Spleen (tissue), 7 donors: ENCODE results near the gene CAMTA1.

Source experiments
- POLR2A ChIP-seq, 3 donors: fragments of 450-650 bp; IDR thresholded peaks; one replicate each; pipeline ENCODE4 v1.5.1; 2017; ENCODE audit warnings: antibody characterized with exemption in 3 of 3, mild to moderate bottlenecking in 1 of 3
- POLR2AphosphoS5 ChIP-seq, 3 donors: sonication (generic); formaldehyde crosslinking; IDR thresholded peaks; one replicate each; pipeline ENCODE4 v1.5.1; 2017; ENCODE audit warnings: antibody characterized with exemption in 3 of 3
- TF ChIP-seq, protein P1 (sequence below), 11 experiments: fragments of 200-600 bp in 7 of 11; fragments of 450-650 bp in 4 of 11; sonication (generic) in 4 of 11; IDR thresholded peaks in 8 of 11; conservative IDR thresholded peaks in 3 of 11; 1 replicate in 7 of 11; 2 replicates in 4 of 11; pipeline versions ENCODE4 v1.4.0 to v1.8.0; 2016 to 2021; ENCODE audit warnings: antibody characterized with exemption in 11 of 11, inconsistent platforms in 4 of 11, mild to moderate bottlenecking in 1 of 11
- donor health status: DM: no; HTN: no; CAD: no; lungs with moderate emphysema.
- donor health status: DM: no; HTN: no; CAD: no.
- donor health status: DM: no; HTN: no; CAD: no.

DNA sequence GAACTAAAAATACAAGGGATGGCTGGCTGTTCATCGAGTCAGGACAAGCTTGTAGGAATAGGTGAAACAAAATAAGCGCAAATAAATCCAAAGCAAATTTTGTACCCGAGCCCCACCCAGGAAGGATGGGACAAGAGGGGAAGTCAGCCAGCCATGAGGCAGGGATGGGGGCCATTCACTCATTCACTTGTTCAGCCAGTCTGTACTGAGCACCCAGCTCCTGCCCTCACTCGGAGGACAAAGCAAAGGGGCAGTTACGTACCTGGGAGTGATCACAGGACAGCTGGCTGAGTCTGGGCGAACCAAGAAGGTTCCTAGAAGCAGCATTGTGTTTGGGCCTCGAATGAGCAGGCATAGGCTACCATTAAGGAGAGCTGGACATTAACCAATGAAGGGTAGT lies 891.9 kb downstream of the CAMTA1 start:
- TF ChIP-seq, protein P1, sequence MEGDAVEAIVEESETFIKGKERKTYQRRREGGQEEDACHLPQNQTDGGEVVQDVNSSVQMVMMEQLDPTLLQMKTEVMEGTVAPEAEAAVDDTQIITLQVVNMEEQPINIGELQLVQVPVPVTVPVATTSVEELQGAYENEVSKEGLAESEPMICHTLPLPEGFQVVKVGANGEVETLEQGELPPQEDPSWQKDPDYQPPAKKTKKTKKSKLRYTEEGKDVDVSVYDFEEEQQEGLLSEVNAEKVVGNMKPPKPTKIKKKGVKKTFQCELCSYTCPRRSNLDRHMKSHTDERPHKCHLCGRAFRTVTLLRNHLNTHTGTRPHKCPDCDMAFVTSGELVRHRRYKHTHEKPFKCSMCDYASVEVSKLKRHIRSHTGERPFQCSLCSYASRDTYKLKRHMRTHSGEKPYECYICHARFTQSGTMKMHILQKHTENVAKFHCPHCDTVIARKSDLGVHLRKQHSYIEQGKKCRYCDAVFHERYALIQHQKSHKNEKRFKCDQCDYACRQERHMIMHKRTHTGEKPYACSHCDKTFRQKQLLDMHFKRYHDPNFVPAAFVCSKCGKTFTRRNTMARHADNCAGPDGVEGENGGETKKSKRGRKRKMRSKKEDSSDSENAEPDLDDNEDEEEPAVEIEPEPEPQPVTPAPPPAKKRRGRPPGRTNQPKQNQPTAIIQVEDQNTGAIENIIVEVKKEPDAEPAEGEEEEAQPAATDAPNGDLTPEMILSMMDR (IDR thresholded peaks at IDR 0.05 in 8 of 11, conservative IDR thresholded peaks at IDR 0.05 in 3 of 11), result no peak
- TF ChIP-seq POLR2A (IDR thresholded peaks at IDR 0.05) (no peak), POLR2AphosphoS5 (IDR thresholded peaks at IDR 0.05) (no peak)
